RCC 7860 (cell line): ENCODE data around the gene ANKRD34A.

Experiments used
- DNase-seq: peaks from one replicate; pipeline ENCODE4 v3.0.0-alpha.2; 2015; ENCODE audit warnings: low spot score
- FAIRE-seq: peaks from 2 replicates; lab custom pipeline; 2012; peaks lifted over from hg19 to GRCh38; lab: Jason Lieb, UNC

Gene ANKRD34A

DNA sequence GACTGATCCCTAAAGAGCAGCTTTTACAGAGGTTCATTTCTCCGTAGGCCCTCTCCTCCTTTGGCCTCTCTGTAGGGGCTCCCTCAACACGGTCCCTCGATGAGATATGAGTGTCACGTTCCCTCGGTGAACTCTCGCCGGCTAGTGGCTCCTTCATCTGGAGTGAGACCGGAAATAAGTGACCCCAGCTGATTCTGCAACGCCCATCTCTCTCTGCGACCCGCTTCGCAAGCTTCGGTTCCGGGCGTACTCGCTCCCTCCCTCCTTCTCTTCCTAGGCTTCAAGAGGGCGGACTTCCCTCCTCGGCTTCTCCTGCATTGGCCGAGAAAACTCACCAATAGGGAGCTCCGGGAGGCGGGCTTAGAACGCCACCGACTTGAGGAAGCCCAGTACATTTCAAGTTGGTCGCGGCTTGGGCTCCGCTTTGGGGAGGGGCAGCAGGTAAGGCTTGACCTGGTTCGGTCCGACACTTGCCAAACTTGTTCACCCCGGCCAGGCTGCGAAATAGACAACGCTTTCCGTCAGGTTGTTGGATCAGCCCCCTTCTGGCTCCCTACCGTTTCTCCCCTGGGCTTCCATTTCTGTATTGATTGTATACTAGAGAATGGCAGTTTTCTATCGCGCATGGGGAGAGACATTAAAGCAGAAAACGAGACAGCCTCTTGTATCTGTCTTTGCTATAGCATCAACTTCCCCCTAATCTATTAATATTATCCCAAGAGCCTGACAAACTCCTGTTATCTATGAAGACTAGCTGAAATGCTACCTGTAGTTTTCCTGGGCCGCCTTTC lies at the start of gene ANKRD34A, which contains the start of gene POLR3GL:
Gene ANKRD34A (minus strand): TSS at position 248 of the 791 bp plus-strand sequence. CDS start 2,816 bp downstream, outside the sequence.
Gene POLR3GL (plus strand): TSS at position 363 of the 791 bp plus-strand sequence. CDS start 10,176 bp downstream, outside the sequence.
- FAIRE-seq (peak; percentile 84), DNase-seq (peak; percentile 89)

DNA sequence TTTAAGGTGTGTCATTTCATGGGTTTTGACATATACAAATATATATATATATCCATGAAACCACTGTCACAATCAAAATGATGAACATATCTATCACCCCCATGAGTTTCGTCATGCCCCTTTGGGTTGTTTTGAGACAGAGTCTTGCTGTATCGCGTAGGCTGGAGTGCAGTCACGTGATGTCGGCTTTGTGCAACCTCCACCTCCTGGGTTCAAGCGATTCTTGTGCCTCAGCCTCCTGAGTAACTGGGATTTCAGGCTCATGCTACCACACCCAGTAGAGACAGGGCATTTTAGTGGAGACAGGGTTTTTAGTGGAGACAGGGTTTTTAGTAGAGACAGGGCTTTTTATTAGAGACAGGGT lies 49.2 kb upstream of the ANKRD34A start:
- FAIRE-seq = no peak
- no peak for DNase-seq

DNA sequence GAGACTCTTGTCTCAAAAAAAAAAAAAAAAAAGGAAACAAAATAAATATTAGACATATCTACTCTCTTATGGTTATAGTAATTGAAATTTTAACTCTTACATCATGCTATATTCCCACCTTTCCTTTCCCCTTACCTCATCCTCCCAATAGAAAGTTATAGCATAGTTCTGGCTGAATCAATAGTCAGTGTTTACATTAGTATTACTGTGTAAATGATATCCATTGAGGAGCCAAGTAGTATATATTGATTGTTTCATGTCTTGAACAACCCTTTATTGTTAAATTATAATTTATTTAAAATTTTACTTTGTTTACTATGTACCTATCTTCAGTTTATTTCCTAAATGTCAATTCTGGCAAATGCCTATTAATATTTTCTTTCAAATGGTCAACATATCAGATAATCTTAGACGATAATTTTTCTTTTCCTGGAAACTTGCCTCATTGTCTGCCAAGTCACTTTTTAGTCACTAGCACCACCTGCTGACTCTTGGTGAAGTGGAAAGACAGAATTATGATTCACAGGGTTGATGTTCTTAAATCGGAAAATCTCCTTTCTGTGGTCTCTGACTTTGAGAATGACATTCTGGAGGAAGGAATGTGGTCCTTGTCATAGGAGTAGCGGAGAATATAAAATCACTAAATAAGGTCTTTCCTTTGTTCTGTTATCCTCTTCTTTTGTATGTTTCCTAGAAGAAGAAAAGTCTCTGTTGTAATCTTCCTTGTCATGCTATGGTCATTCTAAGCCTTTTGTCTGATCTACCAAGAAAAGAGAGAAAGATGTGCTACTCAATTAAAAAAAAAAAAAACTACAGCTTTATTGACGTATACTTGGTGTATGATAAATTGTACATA lies 48.6 kb upstream of the ANKRD34A start:
- peak; percentile 86 for FAIRE-seq
- DNase-seq = peak; percentile 72

DNA sequence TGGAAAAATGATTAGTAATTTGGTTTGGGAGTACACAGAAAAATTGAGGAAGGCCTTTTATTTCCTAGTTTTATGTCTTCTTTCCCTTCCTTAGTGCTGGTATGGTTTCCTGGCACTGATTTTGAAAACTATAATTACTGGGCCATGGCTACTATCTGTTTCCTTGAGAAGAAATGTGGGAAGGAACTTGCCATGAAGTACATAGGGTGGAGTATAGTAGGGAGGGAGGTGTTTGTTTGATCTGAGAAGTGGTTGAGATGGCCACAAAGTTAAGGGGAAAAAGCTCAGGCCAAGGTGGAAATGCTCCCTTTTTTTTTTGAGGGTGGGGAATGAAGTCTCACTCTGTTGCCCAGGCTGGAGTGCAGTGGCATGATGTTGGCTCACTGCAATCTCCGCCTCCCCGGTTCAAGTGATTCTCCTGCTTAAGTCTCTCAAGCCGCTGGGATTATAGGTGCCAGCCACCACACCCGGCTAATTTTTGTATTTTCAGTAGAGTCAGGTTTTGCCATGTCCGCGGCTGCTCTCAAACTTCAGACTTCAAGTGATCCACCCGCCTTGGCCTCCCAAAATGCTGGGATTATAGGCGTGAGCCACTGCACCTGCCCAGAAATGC lies 45.9 kb upstream of the ANKRD34A start:
- DNase-seq (no peak), FAIRE-seq (no peak)

DNA sequence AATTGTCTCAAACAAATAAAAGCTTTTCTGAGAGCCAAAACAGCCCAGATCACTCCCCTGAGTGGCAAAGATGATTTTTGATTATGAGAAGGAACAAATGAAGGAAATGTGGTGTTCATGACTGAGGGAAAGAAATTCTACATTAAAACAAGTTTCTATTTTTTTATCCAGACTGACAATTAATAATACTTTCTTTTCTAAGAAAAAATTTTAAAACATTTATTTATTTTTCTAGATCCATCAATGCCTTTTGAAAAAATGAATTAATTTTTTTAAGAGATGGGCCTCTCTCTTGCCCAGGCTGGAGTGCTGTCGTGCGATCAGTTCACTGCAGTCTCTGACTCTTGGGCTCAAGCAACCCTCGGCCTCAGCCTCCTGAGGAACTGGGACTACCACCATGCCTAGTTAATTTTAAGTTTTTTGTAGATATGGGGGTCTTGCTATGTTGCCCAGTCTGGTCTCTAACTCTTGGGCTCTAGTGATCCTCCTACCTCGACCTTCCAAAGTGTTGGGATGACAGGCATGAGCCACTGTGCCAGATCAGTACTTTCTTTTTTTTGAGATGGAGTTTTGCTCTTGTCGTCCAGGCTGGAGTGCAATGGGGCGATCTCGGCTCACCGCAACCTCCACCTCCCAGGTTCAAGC lies 43.2 kb upstream of the ANKRD34A start:
- DNase-seq = no peak
- FAIRE-seq = no peak

DNA sequence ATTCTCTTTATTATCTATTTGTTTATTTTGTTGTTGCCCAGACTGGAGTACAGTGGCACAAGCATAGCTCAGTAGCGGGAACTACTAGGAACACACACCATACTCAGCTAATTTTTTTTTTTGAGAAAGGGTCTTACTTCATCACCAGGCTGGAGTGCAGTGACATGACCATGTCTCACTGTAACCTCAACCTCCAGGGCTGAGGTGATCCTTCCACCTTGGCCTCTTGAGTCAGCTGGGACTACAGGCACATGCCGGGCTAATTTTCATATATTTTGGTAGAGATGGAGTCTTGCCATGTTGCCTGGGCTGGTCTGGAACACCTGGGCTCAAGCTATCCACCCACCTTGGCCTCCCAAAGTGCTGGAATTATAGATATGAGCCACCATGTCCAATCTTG lies 37.3 kb upstream of the ANKRD34A start:
- FAIRE-seq = no peak
- DNase-seq = no peak

DNA sequence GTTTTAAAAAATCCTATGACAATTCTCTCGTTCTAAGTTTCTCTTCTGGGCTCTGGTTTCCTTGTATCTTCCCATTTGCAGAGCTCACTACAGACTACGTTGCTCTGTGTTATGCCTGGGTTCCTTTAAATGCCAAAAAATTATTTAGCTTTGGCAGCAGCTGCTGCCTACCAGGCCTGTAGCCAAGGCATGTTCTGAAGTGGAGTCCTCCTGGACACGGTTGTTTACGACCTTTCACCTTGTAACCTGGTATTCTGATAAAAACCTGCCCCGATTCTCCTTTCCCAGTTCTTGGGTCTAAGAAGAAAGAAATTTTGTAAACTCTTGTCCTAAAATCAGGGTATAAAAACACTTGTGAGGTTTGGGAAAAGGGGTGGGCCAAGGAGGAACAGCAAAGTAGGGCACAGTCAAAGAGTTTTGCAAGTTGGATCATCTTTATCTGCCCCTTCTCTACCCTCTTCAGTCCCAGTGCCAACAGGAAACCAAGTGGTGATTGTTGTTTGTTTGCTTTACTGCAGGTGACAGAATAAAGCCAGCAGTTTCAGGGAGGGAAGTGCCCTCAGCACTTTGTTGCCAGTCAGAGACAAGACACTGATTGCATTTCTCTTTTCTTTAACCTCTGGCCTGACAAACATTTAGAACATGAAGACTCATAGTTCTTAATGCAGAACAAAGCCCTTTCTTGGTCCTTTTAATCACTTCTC lies 35.1 kb upstream of the ANKRD34A start:
- FAIRE-seq = no peak
- no peak for DNase-seq

DNA sequence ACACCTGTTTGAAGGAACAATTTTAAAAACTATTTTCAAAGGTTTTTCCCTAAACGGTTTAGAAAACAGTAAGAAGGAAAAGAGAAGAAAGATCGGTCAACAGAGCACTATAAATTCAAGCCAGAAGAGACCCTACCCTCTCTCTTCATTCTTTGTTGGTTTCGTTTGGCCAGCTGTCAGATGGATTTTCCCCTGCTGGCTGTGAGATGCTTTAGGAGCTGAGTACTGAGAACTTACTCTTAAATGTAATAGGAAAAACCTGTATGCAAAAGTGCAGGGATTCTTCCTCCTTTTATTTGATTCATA lies 33.3 kb upstream of the ANKRD34A start:
- DNase-seq = no peak
- FAIRE-seq = no peak

DNA sequence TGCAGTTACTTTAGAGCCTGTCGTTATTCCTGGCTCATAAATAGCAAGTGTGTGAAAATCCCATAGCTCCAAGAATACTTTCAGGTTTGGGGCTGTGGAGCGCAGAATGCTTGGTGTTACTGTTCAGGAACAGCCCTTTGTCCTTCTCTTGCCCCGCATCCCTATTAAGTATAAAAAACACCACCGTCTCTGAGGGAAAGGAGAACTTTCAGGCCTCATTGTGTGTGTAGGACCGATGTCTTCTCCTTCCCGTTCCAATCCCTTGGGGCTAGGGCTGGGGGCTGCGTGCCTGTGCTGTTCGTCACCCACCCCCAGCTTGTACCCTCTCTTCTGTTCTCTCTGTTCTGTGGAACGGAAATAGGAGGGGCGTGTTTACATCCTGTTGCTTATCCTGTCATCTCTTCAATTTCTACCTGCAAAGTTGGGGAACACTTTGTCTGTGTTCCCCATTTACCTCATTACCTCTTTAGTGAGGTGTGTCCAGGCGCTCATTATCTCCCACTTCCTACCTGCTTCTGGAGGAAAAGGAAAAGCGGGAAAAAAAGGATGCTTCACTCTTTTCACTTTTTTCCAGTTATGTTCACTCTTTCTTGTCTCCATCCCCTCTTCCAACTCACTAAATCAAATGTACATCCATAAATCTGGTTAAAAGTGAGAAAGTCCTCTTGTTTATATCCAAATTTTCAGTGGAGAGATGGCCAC lies 32.8 kb upstream of the ANKRD34A start:
- DNase-seq (no peak), FAIRE-seq (no peak)

DNA sequence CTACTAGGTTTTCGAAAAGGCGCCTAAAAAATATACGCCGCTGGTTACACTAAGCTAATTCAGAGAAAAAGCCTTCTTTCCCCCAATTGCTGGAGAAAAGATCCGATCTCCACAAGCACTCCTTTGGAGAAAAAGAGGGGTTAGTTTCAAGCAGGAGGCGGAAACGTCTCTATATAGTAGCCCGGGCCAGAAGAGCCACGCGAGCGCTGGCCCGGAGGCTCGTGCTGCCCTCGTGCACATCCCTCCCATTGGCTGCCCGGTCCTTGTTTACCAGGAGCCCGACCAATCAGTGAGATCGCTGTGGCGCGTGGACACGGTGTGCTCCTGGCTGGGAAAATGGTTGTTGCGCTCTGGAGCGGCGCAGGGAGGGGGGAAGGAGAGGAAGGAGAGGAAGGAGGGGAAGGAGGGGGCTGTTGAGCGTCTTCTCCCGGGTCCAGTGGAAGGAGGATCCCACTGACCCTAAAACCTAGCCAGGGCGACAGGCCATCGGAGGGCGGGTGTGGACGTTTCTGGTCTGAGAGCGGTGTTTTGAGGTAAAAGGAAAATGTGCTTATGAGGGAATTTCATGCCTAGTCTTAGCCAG lies 32.1 kb upstream of the ANKRD34A start, which contains the start of gene TXNIP:
Gene TXNIP (minus strand): TSS at position 147 of the 583 bp plus-strand sequence. CDS start 313 bp downstream, outside the sequence.
- FAIRE-seq (peak; percentile 70), DNase-seq (peak; percentile 86)

DNA sequence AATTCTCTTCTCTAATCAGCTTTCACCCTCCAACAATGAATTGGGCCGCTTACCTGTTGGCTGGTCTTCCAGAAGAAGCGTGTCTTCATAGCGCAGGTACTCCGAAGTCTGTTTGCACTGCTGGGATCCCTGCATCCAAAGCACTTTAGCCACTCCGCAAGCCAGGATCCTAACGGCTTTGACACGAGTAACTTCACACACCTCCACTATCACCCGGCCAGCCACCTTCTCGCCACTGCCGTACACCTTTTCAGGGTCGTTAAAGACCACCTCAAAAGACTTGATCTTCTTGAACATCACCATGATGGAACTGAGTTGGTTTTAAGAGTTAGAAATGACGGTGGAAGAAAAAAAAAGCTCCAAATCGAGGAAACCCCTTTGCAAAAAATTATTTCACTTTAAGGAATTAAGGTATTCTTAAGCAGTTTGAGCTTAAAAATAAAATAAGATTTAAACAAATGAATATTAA lies 31.6 kb upstream of the ANKRD34A start:
- DNase-seq (no peak), FAIRE-seq (no peak)

DNA sequence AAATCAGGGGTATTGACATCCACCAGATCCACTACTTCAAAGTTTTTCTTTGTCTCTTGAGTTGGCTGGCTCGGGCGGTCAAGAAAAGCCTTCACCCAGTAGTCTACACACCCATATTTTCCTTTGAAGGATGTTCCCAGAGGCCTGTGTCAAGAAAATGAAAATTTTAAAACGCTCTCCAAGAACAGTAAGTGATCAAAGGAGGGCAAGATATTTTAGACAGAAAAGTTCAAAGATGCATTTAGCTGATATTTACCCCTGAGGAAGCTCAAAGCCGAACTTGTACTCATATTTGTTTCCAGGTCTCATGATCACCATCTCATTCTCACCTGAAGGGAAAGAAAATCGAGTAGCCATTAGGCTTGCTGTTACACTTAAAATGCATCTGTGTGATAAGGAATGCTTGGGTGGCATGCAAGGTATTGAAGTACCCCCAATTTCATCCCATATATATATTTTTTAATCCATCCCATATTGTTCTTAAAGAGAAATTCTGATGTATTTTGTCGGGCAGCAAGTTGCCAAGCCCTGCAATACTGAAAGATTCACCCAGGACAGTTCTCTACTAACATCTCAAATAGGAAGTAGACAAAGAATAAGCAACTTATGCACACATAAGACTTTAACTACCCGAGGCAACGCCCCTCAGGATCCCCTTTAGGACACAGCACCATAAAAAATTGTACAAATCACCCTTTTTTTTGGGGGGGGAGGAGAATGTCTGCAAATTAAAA lies 30.9 kb upstream of the ANKRD34A start:
- DNase-seq (no peak), FAIRE-seq (no peak)

DNA sequence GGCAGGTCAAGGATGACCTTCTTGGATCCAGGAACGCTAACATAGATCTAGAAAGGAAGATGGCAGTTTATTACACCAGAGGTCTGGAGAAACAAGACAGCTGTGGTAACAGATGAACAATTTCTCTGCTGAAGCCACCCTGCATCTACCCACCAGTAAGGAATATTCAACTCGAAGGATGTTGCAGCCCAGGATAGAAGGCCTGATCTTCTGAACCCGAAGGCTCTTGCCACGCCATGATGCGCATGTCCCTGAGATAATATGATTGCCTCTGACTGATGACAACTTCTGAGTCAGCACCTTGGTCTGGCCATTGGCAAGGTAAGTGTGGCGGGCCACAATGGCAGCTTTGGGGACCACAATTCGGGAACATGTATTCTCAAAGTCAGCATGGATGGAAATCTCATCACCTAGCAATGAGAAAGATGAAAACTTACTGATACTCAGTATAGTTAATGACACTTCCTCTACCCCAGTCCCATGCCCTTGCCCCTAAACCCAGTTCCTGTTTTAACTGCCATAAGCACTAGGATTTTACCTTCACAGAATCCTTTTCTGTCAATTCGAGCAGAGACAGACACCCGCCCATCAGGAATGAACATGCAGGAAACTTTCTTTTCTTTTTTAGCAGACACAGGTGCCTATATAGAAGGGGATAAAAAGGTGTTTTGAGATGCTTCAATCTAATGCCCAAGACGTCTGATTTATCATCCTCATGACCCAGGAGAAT lies 30.2 kb upstream of the ANKRD34A start:
- DNase-seq = no peak

DNA sequence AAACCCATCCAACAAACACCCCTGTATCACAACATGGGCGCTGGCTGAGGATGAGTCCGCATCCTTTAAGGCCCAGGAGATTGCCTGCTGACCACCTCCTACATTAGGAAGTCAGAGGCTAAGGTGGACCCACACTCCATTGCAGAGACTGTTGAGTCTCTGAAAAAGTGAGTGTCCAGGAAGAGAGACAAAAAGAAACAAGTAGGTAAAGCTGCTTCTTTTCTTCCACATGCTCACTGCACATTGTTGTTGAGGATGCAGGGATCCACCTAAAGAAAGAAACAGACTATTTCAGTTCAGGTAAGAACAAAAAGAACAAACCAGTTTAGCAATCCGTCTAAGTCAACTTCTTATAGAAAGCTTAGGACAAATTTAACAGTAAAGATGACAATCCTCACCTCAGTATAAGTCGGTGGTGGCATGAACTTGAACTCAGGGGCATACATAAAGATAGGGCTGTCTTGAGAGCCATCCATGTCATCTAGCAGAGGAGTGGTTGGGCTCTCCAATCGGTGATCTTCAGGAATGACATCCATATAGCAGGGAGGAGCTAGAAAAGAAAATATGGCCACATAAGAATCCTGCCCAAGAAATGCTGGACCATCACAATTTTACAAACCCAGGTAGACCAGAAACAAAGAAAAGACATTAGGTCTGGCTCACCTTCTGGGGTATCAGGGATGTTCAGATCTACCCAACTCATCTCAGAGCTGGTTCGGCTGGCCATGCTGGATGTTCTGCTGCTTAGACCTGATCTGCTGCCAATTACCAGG lies 29.4 kb upstream of the ANKRD34A start:
- FAIRE-seq = no peak
- DNase-seq = no peak

More for the DNA sequence above, 30.2 kb upstream of the ANKRD34A start:
- FAIRE-seq = no peak

DNA sequence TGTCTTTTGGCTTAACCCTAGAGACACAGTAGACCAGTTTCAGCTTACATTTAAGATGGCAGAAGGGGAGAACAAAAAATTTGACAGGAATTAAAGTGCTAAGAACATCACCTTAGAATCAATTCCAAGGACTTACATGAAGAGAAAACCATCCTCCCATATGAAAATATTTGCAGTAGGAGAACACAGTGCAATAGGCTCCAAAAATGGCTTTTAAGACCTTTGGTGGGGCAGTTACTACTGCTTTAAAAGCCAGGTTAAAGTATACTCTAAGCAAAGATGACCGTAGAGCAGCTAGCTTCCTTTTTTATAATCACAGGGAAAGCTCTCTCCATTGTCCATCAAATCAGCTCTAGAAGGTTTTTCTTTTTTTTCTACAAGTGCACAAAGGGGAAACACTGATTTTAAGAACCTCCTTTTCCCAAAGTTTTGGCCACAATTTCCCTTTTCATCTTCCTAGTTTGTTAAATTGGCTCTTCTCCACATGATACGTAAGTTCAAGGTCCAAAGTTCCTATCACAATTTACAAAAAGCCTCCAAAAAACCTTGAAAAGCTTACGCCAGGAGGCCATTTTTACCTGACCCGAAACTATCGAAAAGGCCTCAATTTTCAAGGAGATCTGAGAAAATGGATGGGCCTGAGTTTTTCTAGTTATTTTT lies 28.7 kb upstream of the ANKRD34A start:
- FAIRE-seq (no peak), DNase-seq (no peak)

DNA sequence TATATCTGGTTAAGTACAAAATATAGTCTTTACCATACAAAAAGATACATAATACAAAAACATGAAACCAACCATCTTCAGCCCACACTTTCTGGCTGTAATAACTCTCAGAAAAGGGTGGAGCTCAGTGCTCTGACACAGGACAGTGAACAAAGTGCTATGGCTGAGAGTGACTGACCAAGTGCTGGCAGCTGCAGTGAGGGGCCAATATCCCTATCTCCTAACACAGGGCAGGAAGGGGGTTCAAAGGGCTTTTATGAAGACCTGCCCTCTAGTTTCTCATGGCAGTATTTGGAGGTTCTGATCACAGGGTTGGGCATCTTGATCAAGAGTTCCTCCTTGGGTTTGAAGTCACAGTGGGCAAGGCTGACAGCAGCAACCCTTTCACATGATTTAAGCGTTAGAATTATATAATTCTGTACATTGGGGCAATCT lies 28.1 kb upstream of the ANKRD34A start:
- DNase-seq (no peak), FAIRE-seq (no peak)
